ENCODE results near the gene ITPR1.

- TF ChIP-seq REST (IDR thresholded peaks at IDR 0.05; ENCODE audit: low read depth, low read length) (peak; percentile 81), USF2 (IDR thresholded peaks at IDR 0.05; ENCODE audit: borderline replicate concordance, low read depth, low read length) (no peak)
Measured at GRCh38 chr3:4493014-4493940, at the start of gene ITPR1.

Data from SK-N-SH (cell line).